Endothelial cell (in vitro differentiated cells): Measurements from ENCODE around the gene TTC7B. TPM values are rescaled to one million over a fixed set of nuclear protein-coding genes. Genes with fewer than 3 reads are reported as not detected.

ENCODE experiments used
- DNase-seq: peaks from one replicate; pipeline ENCODE4 v3.0.0; 2021; ENCODE audit warnings: low spot score
- H3K27ac Mint-ChIP-seq: one replicate; pipeline ENCODE4 v1.8.0; 2021; ENCODE audit warnings: mixed read lengths, inconsistent platforms; ENCODE audit not compliant: unreplicated experiment
- H3K27me3 Mint-ChIP-seq: one replicate; pipeline ENCODE4 v1.8.0; 2021; ENCODE audit warnings: mild to moderate bottlenecking, moderate library complexity, mixed read lengths, inconsistent platforms; ENCODE audit not compliant: unreplicated experiment
- H3K36me3 Mint-ChIP-seq: one replicate; pipeline ENCODE4 v1.8.0; 2021; ENCODE audit warnings: mild to moderate bottlenecking, low read depth, mixed read lengths, inconsistent platforms; ENCODE audit not compliant: unreplicated experiment
- H3K4me1 Mint-ChIP-seq: one replicate; pipeline ENCODE4 v1.8.0; 2021; ENCODE audit warnings: mild to moderate bottlenecking, mixed read lengths, inconsistent platforms; ENCODE audit not compliant: unreplicated experiment
- H3K4me3 Mint-ChIP-seq: one replicate; pipeline ENCODE4 v1.8.0; 2021; ENCODE audit warnings: mild to moderate bottlenecking, mixed read lengths, inconsistent platforms; ENCODE audit not compliant: unreplicated experiment
- H3K9me3 Mint-ChIP-seq: one replicate; pipeline ENCODE4 v1.8.0; 2021; ENCODE audit warnings: mixed read lengths, inconsistent platforms; ENCODE audit not compliant: unreplicated experiment
- CTCF ChIP-seq: fragments of 200-600 bp; sonication (generic); IDR thresholded peaks from one replicate; pipeline ENCODE4 v1.5.0; 2021; ENCODE audit warnings: antibody characterized with exemption; ENCODE audit not compliant: unreplicated experiment
- total RNA-seq: library from RNA; stranded (reverse); fragmentation: NEBNext Ultra II Directional; extraction: Animal tissue kit (Norgen Biotek cat#: 25700); gene quantifications from one replicate; pipeline ENCODE4 v1.2.1, GENCODE V29; 2021; ENCODE audit not compliant: unreplicated experiment

The TTC7B gene
- total RNA-seq, 1 donor from 2014 or later = 93.5 TPM

- Mint-ChIP-seq H3K36me3 (peaks cover 36% of the 10 kb centered on the region), H3K4me1 (peaks cover 8% of the 10 kb centered on the region), H3K4me3 (no peak overlapping the region), H3K9me3 (no peaks in the 10 kb centered on the region), H3K27me3 (peaks cover 7% of the 10 kb centered on the region), H3K27ac (no peak overlapping the region)
- no peak for TF ChIP-seq CTCF
- DNase-seq = no peak
Measured at GRCh38 chr14:90783344-90783743, 32.9 kb downstream of the TTC7B start.

- peaks cover 8% of the 10 kb centered on the region for H3K4me1 Mint-ChIP-seq
- H3K4me3 Mint-ChIP-seq = no peak overlapping the region
- H3K27me3 Mint-ChIP-seq = peaks cover 7% of the 10 kb centered on the region
- H3K9me3 Mint-ChIP-seq = no peaks in the 10 kb centered on the region
- H3K36me3 Mint-ChIP-seq = peaks cover 40% of the 10 kb centered on the region
- no peak for TF ChIP-seq CTCF
- no peak for DNase-seq
- H3K27ac Mint-ChIP-seq = no peak overlapping the region
Measured at GRCh38 chr14:90782892-90783291, 33.3 kb downstream of the TTC7B start.

- peak overlapping the region; percentile 16 for H3K27ac Mint-ChIP-seq
- DNase-seq = no peak
- H3K4me3 Mint-ChIP-seq = no peak overlapping the region
- no peaks in the 10 kb centered on the region for H3K9me3 Mint-ChIP-seq
- peaks cover 40% of the 10 kb centered on the region for H3K36me3 Mint-ChIP-seq
- H3K27me3 Mint-ChIP-seq = peaks cover 7% of the 10 kb centered on the region
- H3K4me1 Mint-ChIP-seq = peaks cover 8% of the 10 kb centered on the region
- TF ChIP-seq CTCF = no peak
Measured at GRCh38 chr14:90781876-90782275, 34.4 kb downstream of the TTC7B start.

- peaks cover 42% of the 10 kb centered on the region for H3K36me3 Mint-ChIP-seq
- DNase-seq = no peak
- TF ChIP-seq CTCF = no peak
- no peak overlapping the region for H3K27ac Mint-ChIP-seq
- H3K27me3 Mint-ChIP-seq = peaks cover 4% of the 10 kb centered on the region
- H3K4me1 Mint-ChIP-seq = peaks cover 8% of the 10 kb centered on the region
- H3K9me3 Mint-ChIP-seq = no peaks in the 10 kb centered on the region
- H3K4me3 Mint-ChIP-seq = no peak overlapping the region
Measured at GRCh38 chr14:90781344-90781761, 34.9 kb downstream of the TTC7B start.

- no peak overlapping the region for H3K4me3 Mint-ChIP-seq
- H3K36me3 Mint-ChIP-seq = peaks cover 46% of the 10 kb centered on the region
- no peaks in the 10 kb centered on the region for H3K9me3 Mint-ChIP-seq
- no peak for TF ChIP-seq CTCF
- H3K27ac Mint-ChIP-seq = no peak overlapping the region
- peaks cover 4% of the 10 kb centered on the region for H3K27me3 Mint-ChIP-seq
- peaks cover 7% of the 10 kb centered on the region for H3K4me1 Mint-ChIP-seq
- DNase-seq = no peak
Measured at GRCh38 chr14:90780519-90780918, 35.7 kb downstream of the TTC7B start.
